Activated naive CD4-positive, alpha-beta T cell treated with anti-CD3 and anti-CD28 coated beads, Interleukin-2, amount 10 ng/mL, durations not matched to agents 5 hours and 36 hours (primary cell): ENCODE measurements around the gene LAG3. TPM values are rescaled to one million over a fixed set of nuclear protein-coding genes. Genes with fewer than 3 reads are reported as not detected.

ENCODE experiments used
- total RNA-seq, 2 experiments: library from RNA; stranded (reverse); gene quantifications; one replicate each; pipeline ENCODE4 v1.2.3, GENCODE V29; 2021

LAG3 gene
- 1 to 10 TPM; 3.2 to 4.0 TPM for total RNA-seq

DNA sequence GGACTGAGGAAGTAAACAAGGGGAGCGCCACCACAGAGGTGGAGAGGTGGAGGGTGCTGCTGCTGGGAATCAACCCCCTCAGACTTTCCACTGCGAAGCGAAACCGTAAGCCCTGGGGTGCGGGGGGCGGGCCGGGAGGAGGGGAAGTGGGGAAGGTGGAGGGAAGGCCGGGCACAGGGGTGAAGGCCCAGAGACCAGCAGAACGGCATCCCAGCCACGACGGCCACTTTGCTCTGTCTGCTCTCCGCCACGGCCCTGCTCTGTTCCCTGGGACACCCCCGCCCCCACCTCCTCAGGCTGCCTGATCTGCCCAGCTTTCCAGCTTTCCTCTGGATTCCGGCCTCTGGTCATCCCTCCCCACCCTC is at the start of gene LAG3:
TSS of gene LAG3 (plus strand) at position 190 of the 365 bp plus-strand sequence. CDS start 333 bp downstream, outside the sequence.

DNA sequence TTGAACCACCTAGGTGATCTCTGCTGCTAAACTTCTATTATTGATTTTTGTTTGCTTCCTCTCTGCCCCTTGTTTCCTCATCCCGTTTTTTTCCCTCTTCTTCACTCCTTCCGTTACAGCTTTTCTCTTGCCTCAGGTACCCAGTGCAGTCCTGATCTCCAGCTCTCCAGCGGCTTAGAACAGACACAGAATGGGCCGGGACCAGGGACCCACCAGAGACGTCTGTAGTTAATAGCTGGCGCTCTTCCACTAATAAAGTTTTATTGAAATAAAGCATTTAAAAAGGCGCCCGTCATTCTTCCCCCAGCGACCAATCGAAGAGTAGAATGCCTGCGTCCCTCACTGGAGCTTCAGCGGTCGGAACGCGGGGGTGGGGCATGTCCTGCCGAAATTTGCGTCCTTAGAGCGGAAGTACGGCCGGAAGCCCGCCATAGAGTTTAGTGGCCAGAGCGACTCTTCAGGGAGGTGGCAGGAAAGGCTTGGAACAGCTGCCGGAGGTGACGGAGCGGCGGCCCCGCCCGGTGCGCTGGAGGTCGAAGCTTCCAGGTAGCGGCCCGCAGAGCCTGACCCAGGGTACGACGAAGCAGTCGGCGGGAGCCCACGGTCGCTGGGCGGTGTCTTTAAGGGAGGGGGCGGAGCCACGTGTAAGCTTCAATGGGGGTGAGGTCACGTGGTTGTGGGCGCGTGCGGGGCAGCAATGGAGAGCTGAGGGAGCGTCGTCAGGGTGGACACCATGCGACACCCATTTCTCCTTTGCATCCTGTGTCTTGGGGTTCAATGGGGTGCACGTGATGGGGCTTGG is 48.5 kb upstream of the LAG3 start, which contains the start of gene COPS7A:
TSS of gene COPS7A (plus strand) at position 440 of the 802 bp plus-strand sequence. CDS start 611 bp downstream, outside the sequence.

DNA sequence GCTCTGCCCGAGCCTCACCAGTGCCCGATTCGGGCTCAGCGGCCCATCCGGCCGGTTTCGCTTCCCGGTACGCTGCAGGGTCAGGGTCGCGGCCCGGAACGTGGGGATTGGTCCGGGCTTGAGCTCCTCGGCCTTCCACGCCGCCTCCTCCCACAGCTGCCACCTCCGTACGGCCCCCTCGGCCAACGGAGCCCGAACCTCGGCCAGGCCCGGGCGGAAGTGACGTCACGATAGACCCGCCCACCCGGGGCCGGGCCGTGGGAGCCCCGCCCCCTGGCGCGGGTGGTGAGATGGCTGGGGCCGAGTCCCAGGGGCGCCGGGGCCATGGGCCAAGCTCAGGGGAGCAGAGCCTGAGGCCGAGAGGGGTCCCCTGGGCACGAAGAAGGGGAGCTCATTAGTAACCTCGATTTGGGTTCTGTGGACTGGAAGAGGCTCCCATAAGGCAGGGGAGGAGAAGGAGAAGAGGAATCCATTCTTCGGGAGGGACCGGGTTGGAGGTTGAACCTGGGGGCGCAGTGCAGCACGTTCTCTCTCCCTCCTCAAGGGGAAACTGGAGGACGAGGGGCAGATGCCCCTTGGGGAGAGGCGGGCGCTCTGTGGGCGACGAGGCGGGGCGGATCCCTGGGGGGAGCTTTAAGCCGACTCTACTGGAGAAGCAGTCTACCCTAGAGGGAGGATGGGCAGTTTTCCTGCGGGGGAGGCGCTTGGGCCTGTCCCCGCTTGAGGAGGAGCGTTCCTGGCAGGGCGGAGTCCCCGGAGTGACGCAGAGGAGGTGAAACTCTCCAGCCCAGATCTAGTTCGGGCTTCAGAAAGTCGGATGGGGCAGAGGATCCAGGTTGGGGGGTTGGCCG is 19.2 kb upstream of the LAG3 start, which contains the start of gene MLF2:
TSS of gene MLF2 (minus strand) at position 221 of the 851 bp plus-strand sequence. CDS start 807 bp downstream, outside the sequence.

DNA sequence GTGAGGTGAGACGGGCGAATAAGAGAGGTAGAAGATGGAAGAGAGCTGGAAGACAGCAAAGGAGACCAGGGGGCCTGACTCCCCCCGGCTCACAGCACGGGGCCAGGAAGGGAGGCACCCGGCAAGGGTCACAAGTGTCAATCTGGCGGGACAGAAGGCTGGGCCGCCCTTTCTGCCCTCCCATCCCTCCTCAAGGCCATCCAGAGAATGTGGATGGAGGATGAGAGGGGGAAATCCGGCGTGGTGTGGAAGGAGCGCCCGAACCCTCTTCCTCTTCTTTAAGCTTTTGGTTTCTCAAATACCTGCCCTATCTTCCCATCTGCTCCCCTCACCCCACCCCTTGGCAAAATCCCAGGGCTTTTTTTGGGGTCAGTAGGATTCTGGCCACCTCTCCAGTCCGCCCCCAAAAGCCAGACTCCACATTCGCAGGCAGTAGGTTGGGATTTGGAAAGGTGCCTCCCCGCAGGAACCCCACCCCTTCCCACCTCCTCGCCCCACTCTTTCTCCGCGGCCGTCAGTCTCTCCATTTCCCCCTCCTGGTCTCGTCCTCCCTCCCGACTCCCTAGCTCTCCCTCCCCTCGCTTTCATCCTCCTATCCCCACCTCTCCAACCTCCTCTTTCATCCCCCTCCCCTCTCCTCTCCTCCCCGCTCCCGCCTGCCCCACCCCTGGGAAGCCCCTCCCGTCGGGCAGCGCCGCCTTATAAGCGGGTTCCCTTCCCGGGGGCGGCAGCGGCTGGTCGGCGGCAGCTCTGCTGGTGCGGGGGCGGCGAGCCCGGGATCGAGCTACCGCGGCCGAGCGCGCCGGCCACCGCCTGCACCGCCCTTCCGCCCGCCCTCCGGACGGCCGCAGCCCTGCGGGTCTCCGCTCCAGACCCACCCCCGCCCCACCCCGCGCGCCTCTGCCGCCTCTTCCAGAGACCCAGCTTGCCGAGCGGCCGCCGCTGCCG is 6.4 kb upstream of the LAG3 start, which contains the start of gene PTMS:
TSS of gene PTMS (plus strand) at position 730 of the 948 bp plus-strand sequence. CDS start 343 bp downstream, outside the sequence.

DNA sequence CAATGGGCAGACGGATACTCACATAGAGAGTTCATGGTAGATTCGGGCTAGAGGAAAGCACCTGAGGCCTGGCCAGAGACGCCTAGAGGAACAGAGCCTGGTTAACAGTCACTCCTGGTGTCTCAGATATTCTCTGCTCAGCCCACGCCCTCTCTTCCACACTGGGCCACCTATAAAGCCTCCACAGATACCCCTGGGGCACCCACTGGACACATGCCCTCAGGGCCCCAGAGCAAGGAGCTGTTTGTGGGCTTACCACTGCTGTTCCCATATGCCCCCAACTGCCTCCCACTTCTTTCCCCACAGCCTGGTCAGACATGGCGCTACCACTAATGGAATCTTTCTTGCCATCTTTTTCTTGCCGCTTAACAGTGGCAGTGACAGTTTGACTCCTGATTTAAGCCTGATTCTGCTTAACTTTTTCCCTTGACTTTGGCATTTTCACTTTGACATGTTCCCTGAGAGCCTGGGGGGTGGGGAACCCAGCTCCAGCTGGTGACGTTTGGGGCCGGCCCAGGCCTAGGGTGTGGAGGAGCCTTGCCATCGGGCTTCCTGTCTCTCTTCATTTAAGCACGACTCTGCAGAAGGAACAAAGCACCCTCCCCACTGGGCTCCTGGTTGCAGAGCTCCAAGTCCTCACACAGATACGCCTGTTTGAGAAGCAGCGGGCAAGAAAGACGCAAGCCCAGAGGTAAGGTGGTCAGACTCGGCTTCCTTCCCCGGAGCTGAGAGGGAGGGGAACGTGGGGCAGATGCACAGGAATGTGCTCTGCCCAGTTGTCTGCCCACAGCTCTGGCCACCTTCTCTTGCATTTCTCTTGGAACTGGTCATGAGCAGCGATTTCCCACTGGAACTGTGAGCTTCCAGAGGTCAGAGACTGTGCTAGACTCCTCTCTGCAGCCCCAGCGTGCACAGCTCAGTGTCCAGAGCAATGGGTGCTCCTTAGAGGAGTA is 16.9 kb downstream of the LAG3 start, which contains the start of gene CD4:
TSS of gene CD4 (plus strand) at position 557 of the 953 bp plus-strand sequence. CDS start 10,611 bp downstream, outside the sequence.

DNA sequence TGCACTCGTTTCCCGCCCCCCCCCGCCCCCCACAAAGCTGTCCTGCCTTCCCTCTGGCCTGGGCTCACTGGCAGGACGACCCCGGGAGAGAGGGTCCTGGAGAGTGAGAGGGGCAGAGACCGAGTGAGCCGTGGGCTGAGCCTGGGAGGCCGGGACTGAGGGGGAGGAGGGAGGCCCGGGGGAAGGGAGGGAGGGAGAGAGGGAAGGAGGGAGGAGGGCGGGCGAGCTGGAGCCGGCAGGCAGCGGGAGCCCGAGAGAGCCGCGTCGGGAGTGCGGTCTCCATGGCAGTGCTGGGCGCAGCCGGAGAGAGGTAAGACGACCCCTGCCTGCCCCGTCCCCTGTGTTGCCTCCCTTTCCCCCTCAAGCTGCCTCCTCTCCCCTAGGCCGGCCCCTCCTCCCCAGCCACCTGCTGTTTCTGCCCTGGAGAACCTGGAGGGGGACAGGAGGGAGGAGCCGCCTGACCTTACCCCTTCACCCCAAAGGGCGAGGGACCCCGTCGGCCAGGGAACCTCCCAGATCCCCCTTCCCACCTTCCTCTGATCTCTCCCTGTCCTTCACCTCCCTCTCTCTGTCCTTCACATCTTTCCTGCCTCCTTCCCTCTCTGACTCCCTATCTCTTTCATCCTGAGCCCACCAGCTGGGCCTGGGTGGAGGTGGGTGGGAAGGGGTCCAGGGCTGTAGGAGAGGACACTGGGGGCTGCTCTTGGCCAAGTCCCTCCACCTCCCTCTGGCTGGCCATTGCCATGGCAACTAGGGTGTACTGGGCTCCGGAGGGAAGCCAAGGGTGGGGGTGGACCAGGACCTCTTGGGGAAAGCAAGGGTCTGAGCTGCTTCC is 49.5 kb downstream of the LAG3 start, which contains the start of gene GPR162:
TSS of gene GPR162 (plus strand) at position 231 of the 835 bp plus-strand sequence. CDS start 2,078 bp downstream, outside the sequence.

Other genes with a start within 250 kb of the LAG3 start
- gene GAPDH, start 238.0 kb upstream of the LAG3 start, total RNA-seq, result 1,000 to 10,000 TPM; 5,761 to 5,800 TPM
- gene IFFO1, start 216.5 kb upstream of the LAG3 start, total RNA-seq, result 10 to 100 TPM; 26.7 to 29.1 TPM
- 10 to 100 TPM; 67.2 to 67.7 TPM for gene NOP2, start 204.2 kb upstream of the LAG3 start, total RNA-seq
- gene CHD4, start 165.1 kb upstream of the LAG3 start, total RNA-seq, result 100 to 1,000 TPM; 233 to 250 TPM
- gene LPAR5, start 136.6 kb upstream of the LAG3 start, total RNA-seq, result 1 to 10 TPM; 7.5 to 8.2 TPM
- 1 to 10 TPM; 1.6 to 2.4 TPM for gene ACRBP, start 125.1 kb upstream of the LAG3 start, total RNA-seq
- gene ING4, start 109.4 kb upstream of the LAG3 start, total RNA-seq, result 10 to 100 TPM; 43.0 to 45.8 TPM
- gene ZNF384, start 83.1 kb upstream of the LAG3 start, total RNA-seq, result 10 to 100 TPM; 81.6 to 84.8 TPM
- not detected for gene PIANP, start 71.7 kb upstream of the LAG3 start, total RNA-seq
- gene COPS7A, start 48.5 kb upstream of the LAG3 start, total RNA-seq, result 10 to 100 TPM; 25.9 to 26.9 TPM
- 10 to 100 TPM; 85.0 to 89.9 TPM for gene MLF2, start 19.4 kb upstream of the LAG3 start, total RNA-seq
- gene PTMS, start 6.2 kb upstream of the LAG3 start, total RNA-seq, result 10 to 100 TPM; 11.7 to 12.2 TPM
- 100 to 1,000 TPM; 215 to 224 TPM for gene CD4, start 17.0 kb downstream of the LAG3 start, total RNA-seq
- gene GPR162, start 49.3 kb downstream of the LAG3 start, total RNA-seq, result under 1 TPM; 0.17 to 0.23 TPM
- under 1 TPM; 0.46 to 0.96 TPM for gene P3H3, start 55.9 kb downstream of the LAG3 start, total RNA-seq
- gene GNB3, start 68.4 kb downstream of the LAG3 start, total RNA-seq, result under 1 TPM; 0.10 to 0.45 TPM
- 10 to 100 TPM; 82.5 to 85.6 TPM for gene CDCA3, start 78.8 kb downstream of the LAG3 start, total RNA-seq
- gene USP5, start 79.6 kb downstream of the LAG3 start, total RNA-seq, result 100 to 1,000 TPM; 112 to 115 TPM
- 1,000 to 10,000 TPM; 1,127 to 1,161 TPM for gene TPI1, start 95.0 kb downstream of the LAG3 start, total RNA-seq
- 1 to 10 TPM; 8.0 to 8.7 TPM for gene SPSB2, start 100.8 kb downstream of the LAG3 start, total RNA-seq
- 1 to 10 TPM; 3.0 to 3.8 TPM for gene LRRC23, start 132.3 kb downstream of the LAG3 start, total RNA-seq
- gene ENO2, start 142.1 kb downstream of the LAG3 start, total RNA-seq, result 100 to 1,000 TPM; 146 to 157 TPM
- 10 to 100 TPM; 26.4 to 29.4 TPM for gene ATN1, start 155.4 kb downstream of the LAG3 start, total RNA-seq
- not detected for gene RNU7-1, start 171.3 kb downstream of the LAG3 start, total RNA-seq
- gene C12orf57, start 171.5 kb downstream of the LAG3 start, total RNA-seq, result 100 to 1,000 TPM; 239 to 248 TPM
- 100 to 1,000 TPM; 394 to 402 TPM for gene PTPN6, start 178.8 kb downstream of the LAG3 start, total RNA-seq
- 100 to 1,000 TPM; 216 TPM for gene PHB2, start 198.1 kb downstream of the LAG3 start, total RNA-seq
- 10 to 100 TPM; 46.4 to 51.7 TPM for gene EMG1, start 198.4 kb downstream of the LAG3 start, total RNA-seq
- 10 to 100 TPM; 34.7 to 37.2 TPM for gene LPCAT3, start 246.0 kb downstream of the LAG3 start, total RNA-seq